NCI-H82 treated with DMSO at 0.1 percent for 48 hours (cell line): ENCODE data around the gene GRHPR.
"Not testable (repeated sequence)": the region's sequence is repeated elsewhere in the genome, so short reads cannot be mapped to it uniquely, and the experiment has no call there.

Experiments used
- DNase-seq: peaks from one replicate; lab custom pipeline; 2025; ENCODE audit not compliant: unreplicated experiment; lab: John Stamatoyannopoulos, UW

The GRHPR gene

GRCh38 chr9:37476930-37477329, 54.4 kb downstream of the GRHPR start:
- no peak for DNase-seq

GRCh38 chr9:37477443-37477842, 54.9 kb downstream of the GRHPR start:
- not testable (repeated sequence) for DNase-seq

GRCh38 chr9:37477987-37478619, 55.6 kb downstream of the GRHPR start:
- not testable (repeated sequence) for DNase-seq

- no peak for DNase-seq
These were observed 58.3 kb downstream of the GRHPR start for GRCh38 chr9:37480759-37481158.

- DNase-seq = peak; percentile 80
These were observed 63.1 kb downstream of the GRHPR start, which contains the start of gene POLR1E for GRCh38 chr9:37485389-37486255. Gene POLR1E, plus strand, starts transcription at chr9:37485948. Its CDS starts 100 bp downstream, at chr9:37486048.

DNA sequence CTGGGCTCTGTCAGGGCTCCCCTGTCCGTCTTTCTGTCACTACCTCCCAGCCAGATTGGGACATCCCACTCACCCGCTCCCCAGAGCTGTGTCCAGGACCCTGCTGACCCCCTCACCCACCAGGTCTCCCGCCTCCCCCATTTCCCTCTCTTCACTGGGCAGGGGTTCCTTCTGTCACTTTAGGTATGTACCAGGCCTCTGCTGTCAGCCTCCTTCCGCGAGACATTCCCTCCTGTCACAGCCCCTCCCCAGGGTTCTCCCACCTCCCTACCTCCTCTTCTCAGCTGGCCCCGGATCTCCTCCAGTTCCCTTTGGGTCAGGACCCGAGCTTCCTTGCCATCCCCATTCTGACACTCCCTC, 63.7 kb downstream of the GRHPR start:
- no peak for DNase-seq
